Esophagus (tissue), 2 donors: ENCODE data around the gene NRDC. TPM values are rescaled to one million over a fixed set of nuclear protein-coding genes. Genes with fewer than 3 reads are reported as not detected.

Experiments
- H3K27ac ChIP-seq, 2 donors: one replicate each; pipeline ENCODE4 v1.5.1; 2013; ENCODE audit warnings: low read depth in 2 of 2, mild to moderate bottlenecking in 2 of 2, inconsistent platforms in 1 of 2, low read length in 1 of 2, moderate library complexity in 1 of 2
- H3K27me3 ChIP-seq, 2 donors: one replicate each; pipeline ENCODE4 v1.6.1; 2013; ENCODE audit warnings: low read length in 2 of 2, control low read depth in 1 of 2, mild to moderate bottlenecking in 1 of 2; ENCODE audit not compliant: insufficient read depth in 2 of 2, control insufficient read depth in 1 of 2
- H3K36me3 ChIP-seq, 2 donors: one replicate each; pipeline ENCODE4 v1.6.1; 2013; ENCODE audit warnings: low read length in 1 of 2; ENCODE audit not compliant: control insufficient read depth in 2 of 2, insufficient read depth in 2 of 2
- H3K4me1 ChIP-seq, 2 donors: one replicate each; pipeline ENCODE4 v1.6.1; 2013; ENCODE audit warnings: low read length in 1 of 2; ENCODE audit not compliant: control insufficient read depth in 2 of 2, insufficient read depth in 2 of 2
- H3K4me3 ChIP-seq, 2 donors: one replicate each; pipeline ENCODE4 v1.5.1; 2013; ENCODE audit warnings: low read length in 2 of 2, mild to moderate bottlenecking in 2 of 2, low read depth in 1 of 2, moderate library complexity in 1 of 2
- H3K9me3 ChIP-seq, 2 donors: one replicate each; pipeline ENCODE4 v1.6.1; 2013; ENCODE audit warnings: mild to moderate bottlenecking in 2 of 2, low read depth in 1 of 2, low read length in 1 of 2, moderate library complexity in 1 of 2; ENCODE audit not compliant: control insufficient read depth in 2 of 2, insufficient read depth in 1 of 2
- WGBS, 2 donors: extraction: QIAGEN DNeasy Blood & Tissue Kit; methylation state at CpG; one replicate each; pipeline ENCODE4 v1.1.7; 2013; 5-methylcytosine and 5-hydroxymethylcytosine counted together
- polyA plus RNA-seq, 2 donors: library from polyadenylated mRNA; stranded (reverse); fragments of 200-250 nt; gene quantifications; one replicate each; pipeline ENCODE4 v1.2.3, GENCODE V29; 2013
- donor health status: healthy with polysubstance abuse.
- donor health status: Bipolar disorder and iron deficiency.

NRDC gene
- polyA plus RNA-seq, 2 donors, result 51.3 to 78.1 TPM

DNA sequence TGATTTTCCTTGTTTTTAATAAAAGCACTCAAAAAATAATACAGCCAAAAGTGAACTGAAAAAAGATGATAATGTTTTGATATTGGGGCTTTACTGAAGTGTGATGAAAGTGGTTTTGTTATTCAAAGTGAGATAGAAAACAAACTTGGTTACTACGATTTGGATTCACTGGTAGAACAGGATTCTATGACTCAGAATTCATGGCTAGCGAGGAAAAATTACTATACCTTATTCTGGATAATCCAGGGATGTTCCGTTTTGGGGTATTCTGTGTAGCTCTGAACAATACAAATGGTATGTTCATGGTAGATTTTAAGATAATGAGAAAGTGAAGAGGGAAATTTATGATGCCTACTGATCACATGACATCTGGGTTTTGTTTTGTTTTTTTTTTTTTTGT lies 117.7 kb downstream of the NRDC start:
- H3K27me3 ChIP-seq, result no peaks in the 10 kb centered on the region
- H3K27ac ChIP-seq, result no peak overlapping the region
- no peaks in the 10 kb centered on the region for H3K36me3 ChIP-seq
- H3K4me3 ChIP-seq, result no peak overlapping the region
- WGBS, 2 donors, result 55 to 77% methylated on average over 3 of the region's 3 CpGs
- H3K4me1 ChIP-seq, result no peaks in the 10 kb centered on the region
- no peaks in the 10 kb centered on the region for H3K9me3 ChIP-seq

DNA sequence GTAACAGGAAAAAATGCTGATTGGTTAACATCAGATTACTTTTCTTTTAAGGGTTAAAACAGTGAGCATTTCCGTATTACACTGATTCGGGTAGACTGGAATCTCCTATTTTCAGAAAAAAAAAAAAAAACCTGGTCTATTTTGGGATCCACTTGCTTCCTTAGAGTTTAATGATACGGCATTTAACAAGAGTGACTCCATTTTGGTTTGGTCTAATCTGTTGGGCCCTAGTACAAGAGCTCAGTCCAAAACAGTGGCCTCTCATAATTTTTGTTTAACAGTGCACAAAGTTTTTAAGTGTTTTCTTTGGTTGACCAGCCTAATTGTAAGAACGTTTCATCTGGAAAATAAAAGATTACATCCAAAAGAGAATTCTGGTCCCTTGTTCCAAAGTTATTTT lies 120.2 kb downstream of the NRDC start:
- Histone ChIP-seq H3K9me3 (no peaks in the 10 kb centered on the region), H3K4me1 (no peaks in the 10 kb centered on the region), H3K27me3 (no peaks in the 10 kb centered on the region), H3K27ac (no peak overlapping the region), H3K4me3 (no peak overlapping the region), H3K36me3 (no peaks in the 10 kb centered on the region)
- 84 to 86% methylated on average over 4 of the region's 4 CpGs for WGBS, 2 donors

DNA sequence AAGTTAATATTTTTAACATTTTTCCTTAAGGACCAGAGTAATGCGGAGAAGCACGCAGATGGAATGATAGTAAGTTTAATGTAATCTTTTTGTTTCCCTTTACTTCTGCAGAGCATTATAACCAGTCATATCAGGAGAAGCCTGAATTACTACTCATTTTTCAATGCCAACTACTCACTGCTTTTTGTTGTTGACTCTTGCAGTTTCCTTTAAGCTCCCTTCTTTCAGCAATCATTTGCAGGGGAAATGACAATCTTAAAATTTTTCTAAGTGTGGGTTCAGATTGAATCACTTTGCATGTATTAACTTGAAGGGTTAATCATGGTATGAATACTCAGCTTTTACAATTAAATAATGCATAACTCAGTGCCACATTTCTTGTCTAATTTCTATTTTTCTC lies 122.2 kb downstream of the NRDC start:
- Histone ChIP-seq H3K4me1 (no peaks in the 10 kb centered on the region), H3K27me3 (no peaks in the 10 kb centered on the region), H3K9me3 (peaks cover 0 to 2% of the 10 kb centered on the region in 2 donors), H3K36me3 (no peaks in the 10 kb centered on the region), H3K4me3 (no peak overlapping the region), H3K27ac (no peak overlapping the region)
- 84 to 91% methylated on average over 2 of the region's 2 CpGs for WGBS, 2 donors

DNA sequence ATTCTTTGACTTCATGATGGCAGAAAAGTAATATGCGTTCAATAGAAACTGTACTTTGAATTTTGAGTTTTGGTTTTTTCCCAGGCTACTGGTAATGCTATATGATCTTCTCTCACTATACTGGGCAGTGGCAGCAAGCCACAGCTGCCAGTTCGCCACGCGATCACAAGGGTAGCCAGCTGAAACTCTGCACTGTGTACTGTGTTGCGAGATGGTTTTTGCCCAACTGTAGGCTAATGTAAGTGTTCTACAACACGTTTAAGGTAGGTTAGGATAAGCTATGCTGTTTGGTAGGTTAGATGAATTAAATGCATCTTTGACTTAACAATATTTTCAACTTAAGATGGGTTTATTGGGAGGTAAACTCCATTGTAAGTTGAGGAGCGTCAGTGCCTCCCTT lies 123.1 kb downstream of the NRDC start:
- no peak overlapping the region for H3K27ac ChIP-seq
- no peaks in the 10 kb centered on the region for H3K36me3 ChIP-seq
- peaks cover 0 to 2% of the 10 kb centered on the region in 2 donors for H3K9me3 ChIP-seq
- 97 to 98% methylated on average over 7 of the region's 7 CpGs for WGBS, 2 donors
- H3K27me3 ChIP-seq, result no peaks in the 10 kb centered on the region
- H3K4me3 ChIP-seq, result no peak overlapping the region
- no peaks in the 10 kb centered on the region for H3K4me1 ChIP-seq

DNA sequence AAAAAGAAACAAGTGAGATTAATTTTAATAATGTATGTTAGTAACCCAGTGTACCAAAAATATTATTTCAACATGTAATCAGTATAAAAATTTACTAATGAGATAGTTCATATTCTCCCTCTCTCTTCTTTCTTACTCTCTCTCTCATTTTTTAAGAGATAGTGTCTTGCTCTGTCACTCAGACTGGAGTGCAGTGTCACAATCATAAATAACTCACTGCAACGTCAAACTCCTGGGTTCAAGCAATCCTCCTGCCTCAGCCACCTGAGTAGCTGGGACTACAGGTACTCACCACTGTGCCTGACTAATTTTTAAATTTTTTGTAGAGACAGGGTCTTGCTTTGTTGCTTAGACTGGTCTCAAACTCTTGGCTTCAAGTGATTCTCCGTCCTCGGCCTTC lies 123.9 kb downstream of the NRDC start:
- WGBS, 2 donors, result 97 to 98% methylated on average over 3 of the region's 3 CpGs
- no peaks in the 10 kb centered on the region for H3K4me1 ChIP-seq
- H3K27ac ChIP-seq, result no peak overlapping the region
- peaks cover 0 to 2% of the 10 kb centered on the region in 2 donors for H3K9me3 ChIP-seq
- no peaks in the 10 kb centered on the region for H3K36me3 ChIP-seq
- H3K4me3 ChIP-seq, result no peak overlapping the region
- no peaks in the 10 kb centered on the region for H3K27me3 ChIP-seq

DNA sequence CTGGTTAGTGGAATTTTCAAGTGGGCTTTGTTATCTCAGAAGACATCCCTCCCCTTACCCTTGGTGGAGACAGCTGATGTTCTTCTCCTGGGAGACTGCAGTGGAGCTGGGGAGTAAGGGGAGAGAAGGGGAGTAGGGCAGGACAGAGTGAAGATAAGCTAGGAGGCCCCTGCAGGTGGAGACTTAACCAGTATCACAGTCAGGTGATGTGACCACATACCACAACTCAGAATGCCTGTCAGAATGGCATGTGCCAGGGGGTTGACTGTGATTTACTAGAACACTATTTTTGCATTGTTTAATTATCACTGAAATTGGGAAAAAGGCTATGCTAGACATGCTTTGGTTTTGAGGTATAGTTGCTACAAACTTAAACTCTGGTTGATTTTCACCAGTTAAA lies 124.6 kb downstream of the NRDC start:
- H3K4me3 ChIP-seq, result no peak overlapping the region
- H3K36me3 ChIP-seq, result no peaks in the 10 kb centered on the region
- peaks cover 0 to 2% of the 10 kb centered on the region in 2 donors for H3K9me3 ChIP-seq
- no peaks in the 10 kb centered on the region for H3K27me3 ChIP-seq
- no peak overlapping the region for H3K27ac ChIP-seq
- H3K4me1 ChIP-seq, result no peaks in the 10 kb centered on the region

DNA sequence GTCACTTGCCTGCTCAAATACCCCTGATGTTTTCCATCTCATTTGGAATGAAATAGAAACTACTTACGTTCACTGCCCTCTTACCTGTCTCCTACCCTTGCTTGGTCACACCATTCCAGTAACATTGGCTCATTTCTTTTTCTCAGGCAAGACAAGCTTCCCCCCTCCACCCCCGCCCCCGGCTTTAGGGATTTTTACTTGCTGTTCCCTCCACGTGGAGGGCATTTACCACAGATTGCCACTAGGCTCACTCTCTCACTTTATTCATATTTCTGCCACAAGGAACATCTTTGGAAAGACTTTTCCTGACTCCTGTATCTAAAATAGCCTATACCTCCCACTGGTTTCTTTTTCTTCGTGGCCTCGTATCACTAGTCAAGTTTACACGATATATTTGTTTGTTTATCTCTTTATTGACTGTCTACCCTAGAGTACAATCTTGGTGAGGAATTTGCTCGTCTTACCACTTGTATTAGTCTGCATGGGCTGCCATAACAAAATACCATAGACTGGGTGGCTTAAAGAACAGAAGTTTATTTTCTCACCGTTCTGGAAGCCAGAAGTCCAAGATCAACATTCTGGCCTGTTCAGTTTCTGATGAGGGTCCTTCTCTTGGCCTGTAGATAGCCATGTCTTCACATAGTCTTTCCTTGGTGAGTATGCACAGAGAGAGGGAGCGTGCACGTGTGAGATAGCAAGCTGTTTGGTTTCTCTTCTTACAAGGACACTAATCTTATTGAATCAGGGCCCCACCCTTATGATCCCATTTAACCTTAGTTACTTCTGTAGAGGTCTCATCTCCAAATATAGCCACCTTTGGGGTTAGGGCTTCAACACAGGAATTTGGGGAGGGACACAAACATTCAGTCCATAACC lies 126.2 kb downstream of the NRDC start:
- 96 to 97% methylated on average over 11 of the region's 11 CpGs for WGBS, 2 donors

DNA sequence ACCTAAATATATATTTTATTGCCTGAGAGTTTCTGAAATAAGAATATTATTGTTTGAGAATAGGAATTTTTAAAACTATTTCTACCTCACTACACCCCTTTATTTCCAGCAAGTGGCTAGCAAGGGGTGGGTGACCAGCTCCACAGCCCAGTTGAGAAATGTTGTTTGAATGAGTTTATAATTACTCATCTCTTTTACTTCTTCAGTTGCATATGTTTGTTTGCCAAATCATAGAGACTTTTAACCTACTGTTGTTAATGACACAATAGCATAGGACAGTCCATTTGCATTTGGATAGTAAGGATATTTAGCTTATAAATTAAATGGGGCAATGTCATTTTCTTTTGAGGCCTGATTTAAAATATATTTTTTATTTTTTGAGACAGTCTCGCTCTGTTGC lies 127.8 kb downstream of the NRDC start:
- Histone ChIP-seq H3K4me3 (no peak overlapping the region), H3K27ac (no peak overlapping the region), H3K27me3 (no peaks in the 10 kb centered on the region), H3K36me3 (no peaks in the 10 kb centered on the region), H3K4me1 (no peaks in the 10 kb centered on the region), H3K9me3 (peaks cover 0 to 2% of the 10 kb centered on the region in 2 donors)
- 100% methylated on average over 1 of the region's 1 CpG for WGBS, 2 donors

More for the DNA sequence above, 126.2 kb downstream of the NRDC start:
- Histone ChIP-seq H3K27ac (no peak overlapping the region), H3K36me3 (no peaks in the 10 kb centered on the region), H3K9me3 (peaks cover 0 to 2% of the 10 kb centered on the region in 2 donors), H3K4me1 (no peaks in the 10 kb centered on the region), H3K27me3 (no peaks in the 10 kb centered on the region), H3K4me3 (no peak overlapping the region)

DNA sequence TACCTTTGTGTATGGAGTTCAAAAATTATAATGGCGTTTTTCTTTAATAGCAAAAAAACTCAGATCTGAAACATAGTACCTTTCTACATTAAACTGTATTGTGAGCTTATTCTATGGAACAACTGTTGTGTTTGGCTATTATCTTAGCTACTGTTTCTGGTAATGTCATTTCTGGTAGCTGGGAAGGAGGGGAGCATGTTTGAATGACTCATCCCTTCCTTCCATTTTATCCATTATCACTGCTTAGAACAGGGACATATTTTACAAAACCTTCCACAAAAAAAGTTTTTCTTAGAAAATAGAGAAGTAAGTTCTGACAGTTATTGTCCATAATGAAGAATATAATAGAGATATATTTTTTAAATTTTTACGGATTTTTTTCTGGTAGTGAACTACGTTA lies 128.3 kb downstream of the NRDC start:
- no peaks in the 10 kb centered on the region for H3K36me3 ChIP-seq
- 93 to 95% methylated on average over 3 of the region's 3 CpGs for WGBS, 2 donors
- no peaks in the 10 kb centered on the region for H3K4me1 ChIP-seq
- no peaks in the 10 kb centered on the region for H3K27me3 ChIP-seq
- no peak overlapping the region for H3K4me3 ChIP-seq
- no peak overlapping the region for H3K27ac ChIP-seq
- H3K9me3 ChIP-seq, result peaks cover 0 to 2% of the 10 kb centered on the region in 2 donors

DNA sequence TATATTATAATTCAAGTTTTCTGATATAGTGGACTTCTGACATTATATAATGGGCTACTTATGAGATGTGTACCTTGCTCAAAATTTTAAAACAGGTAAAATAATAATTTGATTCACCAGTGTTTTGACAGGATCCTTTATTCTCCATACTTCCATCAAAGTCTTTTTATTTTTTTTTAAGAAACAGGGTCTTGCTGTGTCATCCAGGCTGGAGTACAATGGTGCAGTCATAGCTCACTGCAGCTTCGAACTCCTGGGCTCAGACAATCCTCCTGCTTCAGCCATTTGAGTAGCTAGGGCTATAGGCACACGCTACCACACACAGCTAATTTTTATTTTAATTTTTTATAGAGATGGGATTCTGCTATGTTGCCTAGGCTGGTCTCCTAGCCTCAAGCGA lies 129.4 kb downstream of the NRDC start:
- Histone ChIP-seq H3K27ac (no peak overlapping the region), H3K27me3 (no peaks in the 10 kb centered on the region), H3K4me1 (no peaks in the 10 kb centered on the region), H3K9me3 (peaks cover 0 to 2% of the 10 kb centered on the region in 2 donors), H3K4me3 (no peak overlapping the region), H3K36me3 (no peaks in the 10 kb centered on the region)
- 96 to 98% methylated on average over 3 of the region's 3 CpGs for WGBS, 2 donors
